Colonic mucosa (tissue), 4 donors: ENCODE data around the gene OR51V1. TPM values are rescaled to one million over a fixed set of nuclear protein-coding genes. Genes with fewer than 3 reads are reported as not detected.

Source experiments
- DNase-seq: peaks from one replicate; pipeline ENCODE4 v3.0.0-alpha.2; 2020
- H3K27ac ChIP-seq: fragments of 200-600 bp; one replicate; pipeline ENCODE4 v1.8.0; 2021
- H3K27me3 ChIP-seq: fragments of 200-600 bp; one replicate; pipeline ENCODE4 v1.8.0; 2021
- H3K36me3 ChIP-seq: fragments of 200-600 bp; one replicate; pipeline ENCODE4 v1.8.0; 2021
- H3K4me1 ChIP-seq: fragments of 200-600 bp; one replicate; pipeline ENCODE4 v1.8.0; 2021; ENCODE audit warnings: mild to moderate bottlenecking
- H3K4me3 ChIP-seq: fragments of 200-600 bp; one replicate; pipeline ENCODE4 v1.8.0; 2021
- H3K9ac ChIP-seq, 2 donors: one replicate each; pipeline ENCODE4 v1.7.0; 2013; ENCODE audit warnings: control low read depth in 2 of 2, low read depth in 2 of 2, low read length in 2 of 2
- H3K9me3 ChIP-seq: fragments of 200-600 bp; one replicate; pipeline ENCODE4 v1.8.0; 2021
- CTCF ChIP-seq: fragments of 200-600 bp; IDR thresholded peaks from one replicate; pipeline ENCODE4 v1.8.0; 2022; ENCODE audit warnings: antibody characterized with exemption, mild to moderate bottlenecking
- intact Hi-C: fragments of 100-400 bp; cut with DNase I; formaldehyde crosslinking; loops from one replicate; pipeline ENCODE4 v1.14.1; 2022
- total RNA-seq, 2 donors: library from RNA; stranded (reverse); fragmentation: NEBNext Ultra II Directional in 1 of 2; extraction: Animal tissue kit (Norgen Biotek cat#: 25700) in 1 of 2; gene quantifications; one replicate each; pipeline ENCODE4 v1.2.1, GENCODE V29; 2021
- donor health status: healthy.
- donor health status: DM: no; HTN: no; CAD: no.
- donor health status: DM: no; HTN: no; CAD: no.

Gene OR51V1
- total RNA-seq, 2 donors from 2014 or later = not detected

GRCh38 chr11:5159806-5160205 is 40.7 kb downstream of the OR51V1 start:
- Histone ChIP-seq H3K27me3 (no peaks in the 10 kb centered on the region), H3K9me3 (no peaks in the 10 kb centered on the region), H3K36me3 (no peaks in the 10 kb centered on the region), H3K9ac (no peak overlapping the region), H3K4me1 (no peaks in the 10 kb centered on the region), H3K4me3 (no peak overlapping the region), H3K27ac (no peak overlapping the region)
- no peak for DNase-seq
- no peak for TF ChIP-seq CTCF
- intact Hi-C loops = no loop called here

GRCh38 chr11:5154657-5155056 is 45.8 kb downstream of the OR51V1 start, which contains the start of gene OR52A1:
Gene OR52A1, minus strand, starts transcription at chr11:5154757. Its CDS starts 2,388 bp downstream, at chr11:5152369.
- no peak for DNase-seq
- intact Hi-C loops = no loop called here
- H3K9me3 ChIP-seq = no peaks in the 10 kb centered on the region
- no peak for TF ChIP-seq CTCF
- no peak within 1 kb of the TSS for H3K4me3 ChIP-seq
- no peaks in the 10 kb centered on the region for H3K4me1 ChIP-seq
- H3K27me3 ChIP-seq = no peaks in the 10 kb centered on the region
- H3K9ac ChIP-seq = no peak within 1 kb of the TSS
- H3K36me3 ChIP-seq = no peaks in the 10 kb centered on the region
- no peak within 1 kb of the TSS for H3K27ac ChIP-seq

- Histone ChIP-seq H3K4me3 (no peak overlapping the region), H3K27me3 (no peaks in the 10 kb centered on the region), H3K9me3 (no peaks in the 10 kb centered on the region), H3K36me3 (no peaks in the 10 kb centered on the region), H3K4me1 (no peaks in the 10 kb centered on the region), H3K27ac (no peak overlapping the region), H3K9ac (no peak overlapping the region)
- no peak for DNase-seq
- TF ChIP-seq CTCF = no peak
- intact Hi-C loops = no loop called here
These were observed 46.7 kb downstream of the OR51V1 start for GRCh38 chr11:5153574-5154431.

GRCh38 chr11:5151713-5152153 is 48.7 kb downstream of the OR51V1 start:
- Histone ChIP-seq H3K9ac (no peak overlapping the region), H3K4me3 (no peak overlapping the region), H3K27me3 (no peaks in the 10 kb centered on the region), H3K9me3 (no peaks in the 10 kb centered on the region), H3K4me1 (no peaks in the 10 kb centered on the region), H3K27ac (no peak overlapping the region), H3K36me3 (no peaks in the 10 kb centered on the region)
- intact Hi-C loops = no loop called here
- TF ChIP-seq CTCF = no peak
- DNase-seq = no peak

Other genes with a start within 250 kb of the OR51V1 start
- not detected for gene OR51A2, start 245.0 kb downstream of the OR51V1 start, total RNA-seq
- not detected for gene OR51L1, start 205.8 kb downstream of the OR51V1 start, total RNA-seq
- not detected for gene OR52J3, start 154.2 kb downstream of the OR51V1 start, total RNA-seq
- gene OR52E2, start 141.1 kb downstream of the OR51V1 start, total RNA-seq = not detected
- gene OR52E1, start 131.1 kb downstream of the OR51V1 start, total RNA-seq = not detected
- gene OR52A5, start 62.3 kb downstream of the OR51V1 start, total RNA-seq = not detected
- not detected for gene OR52A1, start 45.9 kb downstream of the OR51V1 start, total RNA-seq
- 100 to 1,000 TPM in 1 of 2 donors, 1 to 10 TPM in 1; 3.0 to 113 TPM for gene HBB, start 26.4 kb upstream of the OR51V1 start, total RNA-seq
- not detected for gene HBD, start 33.8 kb upstream of the OR51V1 start, total RNA-seq
- gene HBG1, start 49.2 kb upstream of the OR51V1 start, total RNA-seq = 1 to 10 TPM in 1 of 2 donors, not detected in 1; 5.7 TPM
- gene HBG2, start 54.1 kb upstream of the OR51V1 start, total RNA-seq = 10 to 100 TPM in 1 of 2 donors, not detected in 1; 14.9 TPM
- gene HBE1, start 69.3 kb upstream of the OR51V1 start, total RNA-seq = 1 to 10 TPM in 1 of 2 donors, not detected in 1; 4.0 TPM
- not detected for gene OR51B4, start 101.3 kb upstream of the OR51V1 start, total RNA-seq
- gene OR51B2, start 123.6 kb upstream of the OR51V1 start, total RNA-seq = not detected
- gene OR51B5, start 142.8 kb upstream of the OR51V1 start, total RNA-seq = not detected
- gene OR51B6, start 150.8 kb upstream of the OR51V1 start, total RNA-seq = not detected
- gene OR51M1, start 183.1 kb upstream of the OR51V1 start, total RNA-seq = not detected
- not detected for gene OR51Q1, start 221.4 kb upstream of the OR51V1 start, total RNA-seq
- not detected for gene OR51I1, start 240.8 kb upstream of the OR51V1 start, total RNA-seq
- gene OR51I2, start 248.6 kb upstream of the OR51V1 start, total RNA-seq = not detected